NT2/D1 (cell line): ENCODE results near the gene LINC00632.

Source experiments
- SUZ12 ChIP-seq: IDR thresholded peaks from 2 replicates; pipeline ENCODE4 v1.6.1; 2011; ENCODE audit not compliant: insufficient read length, insufficient read depth; ENCODE audit errors: extremely low read depth
- YY1 ChIP-seq: IDR thresholded peaks from 2 replicates; pipeline ENCODE4 v1.6.1; 2011; ENCODE audit not compliant: insufficient read length, insufficient read depth

DNA sequence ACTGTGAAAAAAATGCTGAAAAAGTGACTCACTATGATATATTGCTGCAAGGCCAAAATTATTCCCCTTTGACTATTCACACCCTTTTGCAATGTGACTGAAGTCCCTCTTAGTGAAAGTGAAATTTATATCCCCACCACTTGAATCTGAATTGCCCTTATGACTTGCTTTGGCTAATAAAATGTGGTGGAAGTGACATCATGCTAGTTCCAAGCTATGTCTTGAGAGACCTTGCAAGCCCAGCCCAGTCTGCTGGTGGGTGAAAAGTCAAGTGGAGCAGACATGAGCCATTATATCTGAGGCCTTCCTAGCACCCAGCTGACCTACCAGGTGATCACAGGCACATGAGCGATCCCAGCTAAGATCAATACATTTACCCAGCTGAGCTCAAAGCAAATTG, 94.7 kb downstream of the LINC00632 start:
- TF ChIP-seq YY1: no peak
- TF ChIP-seq SUZ12: no peak
